DLD1 (cell line): Measurements from ENCODE around the gene OR11H12.
"Not testable (repeated sequence)": the region's sequence is repeated elsewhere in the genome, so short reads cannot be mapped to it uniquely, and the experiment has no call there.

Experiments
- in situ Hi-C: cut with HindIII; loops from 2 replicates; pipeline ENCODE4 v1.10.0; 2017; ENCODE audit warnings: low sequenced_read_pairs

Gene OR11H12

DNA sequence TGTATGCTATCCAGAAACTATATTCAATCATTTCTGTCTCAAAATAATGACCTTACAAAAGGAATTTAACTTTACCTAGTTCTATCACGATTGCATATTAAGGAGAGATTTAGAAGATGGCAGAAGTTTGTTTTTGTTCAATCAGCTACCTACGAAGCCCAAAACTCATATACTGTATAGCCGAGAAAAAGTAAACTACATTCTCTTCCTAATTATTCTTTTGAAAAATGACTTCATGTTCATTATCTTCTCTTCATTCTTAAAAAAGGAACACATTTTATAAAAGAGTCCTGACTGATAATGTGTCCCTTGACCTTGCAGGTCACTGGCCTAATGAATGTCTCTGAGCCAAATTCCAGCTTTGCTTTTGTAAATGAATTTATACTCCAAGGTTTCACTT is at the start of gene OR11H12:
Gene OR11H12 (plus strand): TSS at position 301 of the 400 bp plus-strand sequence. CDS start 0 bp downstream, at position 301.
- in situ Hi-C loops = not testable (repeated sequence)

DNA sequence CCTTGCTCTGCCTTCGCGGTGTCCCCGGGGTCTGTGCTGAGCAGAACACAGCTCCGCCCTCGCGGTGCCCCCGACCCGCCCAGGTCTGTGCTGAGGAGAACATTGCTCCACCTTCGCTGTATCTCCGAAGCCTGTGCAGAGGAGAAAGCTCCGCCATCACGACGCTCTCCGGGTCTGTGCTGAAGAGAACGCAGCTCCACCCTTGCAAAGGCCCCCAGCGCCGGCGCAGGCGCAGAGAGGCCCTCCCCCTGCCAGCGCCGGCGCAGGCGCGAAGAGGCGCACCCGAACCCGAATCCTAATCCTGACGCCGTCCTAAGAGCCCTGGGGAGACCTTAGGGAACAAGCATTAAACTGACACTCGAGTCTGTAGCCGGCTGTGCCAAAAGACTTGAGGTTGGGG is 18.0 kb upstream of the OR11H12 start:
- in situ Hi-C loops = not testable (repeated sequence)

DNA sequence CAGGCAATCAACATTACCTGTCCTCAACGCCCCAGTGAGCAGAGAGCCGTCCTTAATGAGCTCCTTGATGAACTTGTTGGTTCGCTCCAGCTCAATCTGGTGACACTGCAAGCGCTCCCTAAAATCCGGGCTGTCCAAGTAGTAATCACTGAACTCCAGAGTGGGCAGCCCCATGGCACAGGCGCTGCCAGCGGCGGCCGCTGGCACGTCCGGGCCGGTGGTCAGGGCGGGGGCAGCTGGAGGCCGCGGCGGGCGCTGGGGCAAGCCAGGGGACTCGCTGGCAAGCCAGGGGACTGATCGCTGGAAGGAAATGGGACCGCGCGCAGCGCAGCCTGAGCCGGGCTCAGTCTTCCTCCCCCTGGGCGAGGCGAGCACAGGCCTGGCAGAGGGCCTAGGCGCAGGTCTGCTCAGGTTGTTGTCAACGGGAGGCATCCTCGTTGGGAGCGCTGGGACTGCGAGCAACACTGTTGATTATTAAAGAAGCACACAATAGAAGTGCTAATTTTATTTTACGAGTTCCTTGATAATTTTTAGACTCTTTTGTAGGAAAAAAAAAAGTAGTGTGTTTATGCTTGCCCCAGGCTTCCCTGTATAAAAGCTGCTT is 25.8 kb downstream of the OR11H12 start:
- in situ Hi-C loops = not testable (repeated sequence)

DNA sequence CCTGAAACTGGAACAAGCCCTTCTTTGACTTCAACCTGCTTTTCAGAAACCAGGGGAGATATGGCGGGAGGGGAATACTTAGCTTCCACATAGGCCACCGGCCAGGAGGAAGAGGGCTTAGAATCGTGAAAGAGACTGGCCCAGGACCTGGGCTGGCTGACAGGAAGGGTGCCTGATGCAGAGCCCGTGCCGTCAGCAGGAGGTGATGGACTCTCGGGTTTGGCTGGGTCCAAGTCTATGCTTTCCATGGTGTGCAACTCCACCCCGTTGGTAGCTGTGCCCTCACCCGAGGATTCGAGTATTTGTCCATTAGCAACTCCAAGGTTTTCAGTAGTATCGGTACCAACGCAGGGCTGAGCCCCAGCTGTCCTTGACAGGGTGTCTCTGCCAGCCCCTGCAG is 35.1 kb downstream of the OR11H12 start:
- in situ Hi-C loops = not testable (repeated sequence)

DNA sequence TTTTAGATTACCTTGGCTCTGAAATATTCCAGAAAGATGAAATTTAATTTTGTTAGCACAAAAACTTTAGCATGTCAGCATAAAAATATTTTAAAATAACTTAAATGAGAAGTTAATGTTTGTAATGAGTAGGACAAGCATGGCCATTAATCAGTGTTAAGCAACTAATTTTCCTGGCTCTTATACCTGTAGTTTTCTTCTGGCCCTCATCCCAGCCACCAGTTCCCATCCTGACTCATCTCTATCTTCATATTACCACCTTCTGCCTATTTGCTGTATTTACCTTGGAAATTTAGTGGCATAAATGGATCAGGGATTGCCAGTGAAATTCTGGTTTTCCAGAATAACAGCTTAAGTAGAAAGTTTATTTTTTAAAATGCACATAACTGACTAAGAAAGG is 37.1 kb downstream of the OR11H12 start:
- in situ Hi-C loops = not testable (repeated sequence)

GRCh38 chr14:18638785-18639184 is 37.9 kb downstream of the OR11H12 start:
- in situ Hi-C loops = not testable (repeated sequence)

- in situ Hi-C loops = not testable (repeated sequence)
Measured at GRCh38 chr14:18646075-18646730, 45.3 kb downstream of the OR11H12 start.
